Activated CD8-positive, alpha-beta memory T cell treated with anti-CD3 and anti-CD28 coated beads, Interleukin-2, amount 50 U/mL, for 24 hours (primary cell): Measurements from ENCODE around the gene MACROD2.
"Not testable (repeated sequence)": the region's sequence is repeated elsewhere in the genome, so short reads cannot be mapped to it uniquely, and the experiment has no call there.

ENCODE experiments used
- DNase-seq: peaks from one replicate; pipeline ENCODE4 v3.0.0-alpha.2; 2020; ENCODE audit errors: extremely low read depth

Gene MACROD2

GRCh38 chr20:15806105-15806504 is 1810.8 kb downstream of the MACROD2 start:
- DNase-seq: no peak

DNA sequence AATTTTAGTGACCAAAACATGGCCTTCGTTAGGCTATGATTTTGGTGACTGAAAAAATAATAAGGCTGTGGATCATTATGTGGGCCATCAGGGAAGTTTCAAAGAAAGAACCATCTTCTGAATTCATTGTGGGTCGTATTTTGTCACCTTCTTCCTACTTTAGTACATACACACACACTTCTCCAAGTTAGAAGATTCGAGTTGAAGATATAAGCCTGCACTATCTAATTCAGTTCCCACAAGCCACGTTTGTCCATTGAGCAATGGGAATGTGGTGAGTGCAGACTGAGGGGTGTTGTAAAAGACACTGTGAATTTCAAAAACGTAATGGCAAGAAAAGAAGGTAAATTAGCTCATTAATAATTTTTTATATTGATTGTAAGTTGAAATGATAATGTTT is 1812.0 kb downstream of the MACROD2 start:
- DNase-seq: no peak

- not testable (repeated sequence) for DNase-seq
These were observed 1812.5 kb downstream of the MACROD2 start for GRCh38 chr20:15807771-15808170.

DNA sequence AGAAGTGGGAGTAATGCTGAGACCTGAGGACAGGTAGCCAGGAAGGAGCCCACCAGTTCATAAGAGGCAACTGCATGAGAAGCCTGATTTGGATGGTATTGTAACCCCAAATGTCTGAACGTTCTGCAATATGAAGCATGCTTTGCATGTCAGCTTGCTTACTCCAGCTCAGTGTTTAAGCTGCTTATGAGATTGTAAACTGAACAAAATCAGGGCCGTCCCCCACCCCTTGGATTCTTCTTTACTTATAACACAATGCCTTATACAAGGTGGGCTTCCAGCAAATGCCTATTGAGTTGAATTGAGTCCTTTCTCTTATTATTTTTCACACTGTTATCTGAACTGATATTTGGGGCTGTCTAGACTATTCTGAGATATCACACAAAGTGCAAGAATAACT is 1816.6 kb downstream of the MACROD2 start:
- DNase-seq: no peak

DNA sequence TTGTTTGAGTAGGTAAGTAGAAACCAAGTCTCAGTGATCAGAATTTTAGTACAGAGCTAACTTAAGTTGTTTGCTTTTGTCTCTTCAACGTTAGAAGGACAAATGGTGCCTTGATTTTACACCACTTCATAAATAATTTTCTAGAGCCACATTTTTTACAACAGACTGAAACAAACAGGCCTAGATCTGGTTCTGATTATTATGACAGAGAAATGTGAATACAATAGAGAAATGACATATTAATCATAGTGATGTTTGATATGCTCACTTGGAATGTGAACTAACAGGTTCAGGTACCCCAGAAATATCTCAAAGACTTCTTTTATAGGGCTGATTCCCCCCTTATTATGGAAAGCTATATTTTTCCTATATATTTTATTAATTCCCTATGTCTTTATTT is 1817.4 kb downstream of the MACROD2 start:
- DNase-seq: no peak

DNA sequence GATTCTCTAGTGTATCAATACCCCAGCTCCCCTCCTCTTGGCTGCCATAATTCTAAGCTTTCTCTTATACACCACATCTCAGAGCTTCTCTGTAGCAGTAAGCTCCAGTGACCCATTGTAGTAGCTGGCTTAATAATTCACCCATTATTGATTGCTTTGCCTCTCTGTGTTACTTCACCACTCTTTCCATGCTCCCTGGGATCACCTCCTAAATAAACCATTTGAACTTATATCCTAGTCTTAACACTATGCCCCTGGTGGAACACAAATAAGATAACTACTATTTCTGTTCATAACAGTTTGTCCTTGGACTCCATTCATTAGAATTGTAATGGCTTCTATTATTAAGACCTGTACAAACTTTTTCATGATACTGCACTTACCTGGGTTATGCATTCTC is 1819.0 kb downstream of the MACROD2 start:
- no peak for DNase-seq

GRCh38 chr20:15814911-15815310 is 1819.6 kb downstream of the MACROD2 start:
- no peak for DNase-seq

- DNase-seq: no peak
These were observed 1822.0 kb downstream of the MACROD2 start for GRCh38 chr20:15817351-15817750.

GRCh38 chr20:15818651-15819071 is 1823.3 kb downstream of the MACROD2 start:
- DNase-seq: no peak

DNA sequence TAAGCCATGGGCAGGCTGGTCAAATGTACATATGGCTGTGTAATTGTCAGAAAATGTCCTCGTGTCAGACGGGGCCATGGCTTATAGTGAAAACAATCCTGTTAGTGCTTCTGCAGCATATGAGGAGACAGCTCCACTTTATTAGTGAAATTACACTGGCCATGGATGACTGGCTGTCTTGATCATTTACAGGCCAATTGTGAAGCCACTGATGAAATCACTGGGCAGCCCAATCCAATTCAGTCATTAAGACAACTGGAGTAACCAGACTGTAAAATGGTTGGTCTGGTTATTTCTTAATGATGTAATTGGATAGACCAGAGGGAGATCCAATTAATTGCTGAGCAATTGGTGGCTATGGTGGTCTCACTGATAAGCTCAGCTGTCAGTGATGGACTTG is 1828.4 kb downstream of the MACROD2 start:
- no peak for DNase-seq

DNA sequence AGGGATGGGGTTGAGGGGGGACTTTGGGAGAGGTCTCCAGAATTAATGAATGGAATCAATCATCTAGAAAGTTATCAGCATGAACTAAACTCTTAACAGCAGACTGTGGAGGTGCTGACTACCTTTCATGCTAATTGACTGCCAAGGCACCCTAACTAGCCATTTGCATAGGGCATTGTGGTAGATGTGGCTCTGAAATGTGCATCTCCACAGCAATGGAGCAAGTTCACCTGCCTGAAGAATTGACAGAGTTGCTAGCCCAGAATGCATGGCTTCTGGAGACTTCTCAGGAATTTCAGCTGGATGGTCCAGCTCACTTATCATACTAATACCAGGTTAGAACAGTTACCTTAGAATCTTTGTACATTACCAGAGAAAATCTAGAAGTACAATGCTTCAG is 1832.3 kb downstream of the MACROD2 start:
- DNase-seq: no peak

GRCh38 chr20:15831201-15831600 is 1835.9 kb downstream of the MACROD2 start:
- DNase-seq: no peak

DNA sequence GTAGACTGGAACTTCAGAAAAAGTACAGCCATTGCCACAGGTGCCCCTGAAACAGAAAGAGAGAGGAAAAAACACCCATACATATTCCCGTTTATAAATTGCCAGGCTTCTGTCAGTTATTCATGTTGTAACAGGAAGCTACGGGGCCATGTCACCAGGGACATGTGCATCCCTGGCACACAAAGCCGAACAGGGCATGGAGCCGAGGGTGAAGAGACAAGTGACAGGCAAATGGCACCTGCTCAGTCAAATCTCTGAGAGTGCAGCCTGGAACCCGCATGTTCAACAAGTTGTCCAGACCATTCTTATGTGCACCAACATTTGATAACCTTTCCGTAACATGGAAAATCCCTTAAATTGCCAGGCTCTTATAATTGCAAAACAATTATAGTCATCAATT is 1837.2 kb downstream of the MACROD2 start:
- no peak for DNase-seq

- DNase-seq: no peak
These were observed 1839.5 kb downstream of the MACROD2 start for GRCh38 chr20:15834857-15835256.

DNA sequence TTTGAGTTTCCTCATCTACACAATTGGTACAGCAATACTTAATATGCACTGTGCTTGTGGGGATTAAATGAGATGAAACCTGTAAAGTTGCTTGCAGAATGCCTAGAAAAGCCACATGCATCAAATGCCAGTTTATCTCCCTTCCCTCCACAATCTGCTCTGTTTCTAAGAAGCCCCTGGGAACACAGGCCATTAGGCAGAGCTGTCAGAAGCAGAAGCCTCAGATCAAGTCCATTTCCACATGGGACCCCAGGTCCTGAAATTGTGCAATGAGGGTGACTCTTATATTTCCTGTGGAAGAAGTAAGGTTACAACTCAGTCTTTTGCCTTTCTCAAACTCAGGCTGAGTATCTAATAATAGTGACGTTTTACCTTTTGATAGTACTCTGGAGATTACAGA is 1840.5 kb downstream of the MACROD2 start:
- DNase-seq: no peak

GRCh38 chr20:15836634-15837033 is 1841.3 kb downstream of the MACROD2 start:
- no peak for DNase-seq

DNA sequence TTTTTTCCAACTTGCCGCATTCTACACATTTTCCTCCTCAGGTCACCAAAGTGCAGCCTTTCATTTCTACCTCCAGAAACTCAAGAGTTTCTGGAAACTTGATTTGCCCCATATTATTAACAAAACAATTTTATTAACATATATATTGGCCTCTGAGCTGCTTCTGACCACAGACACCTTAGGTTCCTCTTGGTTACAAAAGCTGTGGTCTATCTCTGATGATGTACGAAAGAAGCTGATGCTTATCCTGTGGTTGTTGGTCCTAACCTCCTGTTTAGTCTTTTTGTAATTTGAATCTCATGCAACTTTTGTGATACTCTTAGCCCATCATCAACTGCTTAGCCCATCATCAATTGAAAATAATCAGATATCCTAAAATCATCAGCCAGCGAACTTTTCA is 1842.2 kb downstream of the MACROD2 start:
- DNase-seq: no peak

DNA sequence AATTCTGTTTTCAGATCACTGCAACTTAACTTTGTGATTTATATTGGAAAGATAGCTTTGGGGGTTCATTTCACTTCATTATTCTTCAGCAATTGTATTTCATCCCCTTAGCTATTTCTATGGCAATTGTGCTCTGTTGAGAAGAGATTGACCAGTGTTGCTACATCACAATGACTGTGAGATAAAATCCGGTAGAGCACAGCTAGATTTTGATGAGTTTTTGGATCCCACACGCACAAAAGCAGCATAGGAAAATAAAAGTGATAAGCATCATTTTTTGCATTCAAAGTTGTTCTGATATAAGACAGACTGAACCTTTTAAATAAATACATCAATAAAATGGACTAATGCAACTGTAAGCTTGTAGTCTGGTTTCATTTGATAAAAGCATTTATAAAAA is 1843.2 kb downstream of the MACROD2 start:
- no peak for DNase-seq

DNA sequence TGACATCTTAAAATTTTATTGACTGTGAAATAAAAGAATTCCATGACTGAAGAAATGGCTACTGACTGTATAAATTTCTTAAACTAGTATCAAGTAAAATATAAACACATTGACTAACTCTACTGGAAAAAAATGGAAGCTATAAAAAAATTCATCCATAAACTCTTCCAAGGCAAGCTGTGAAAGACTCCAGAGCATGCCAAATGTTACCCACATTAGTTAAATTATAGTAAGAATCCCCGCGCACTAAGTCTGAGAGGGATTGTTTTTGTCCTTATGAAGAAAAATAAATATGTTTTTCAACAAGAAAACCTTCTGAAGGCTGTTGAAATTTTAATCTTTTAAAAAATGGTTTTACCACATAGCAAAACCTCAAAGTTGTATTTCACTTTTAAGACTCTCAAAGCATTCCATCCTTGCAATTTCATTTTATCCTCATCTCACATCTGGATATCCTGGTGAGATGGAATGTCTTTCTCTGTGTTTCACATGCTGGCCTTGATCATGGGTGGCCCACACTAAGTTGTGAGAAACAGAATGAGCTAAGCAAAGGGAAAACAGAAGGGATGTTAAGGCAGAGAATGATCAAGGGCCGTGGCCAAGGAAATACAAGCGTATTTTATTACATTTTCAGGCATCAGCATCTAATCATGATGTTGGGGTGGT is 1845.5 kb downstream of the MACROD2 start:
- no peak for DNase-seq

DNA sequence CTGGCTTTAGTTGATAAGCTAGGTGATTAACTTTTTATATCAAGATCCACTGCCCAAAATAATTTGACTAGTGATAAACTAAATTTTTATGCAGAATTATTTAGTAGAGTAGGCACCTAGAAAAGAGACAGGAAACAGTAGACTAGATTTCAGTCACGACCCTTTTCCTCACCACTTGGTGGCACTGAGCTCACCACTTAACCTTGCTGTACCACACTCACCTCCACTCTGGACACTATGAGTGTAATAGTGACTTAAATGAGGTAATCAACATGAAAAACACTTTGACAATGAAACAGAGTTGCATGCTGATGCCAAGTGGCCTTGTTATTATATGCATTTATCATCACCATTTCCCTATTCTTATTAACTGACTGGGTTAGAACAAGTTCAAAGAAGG is 1847.6 kb downstream of the MACROD2 start:
- DNase-seq: no peak

GRCh38 chr20:15843777-15844176 is 1848.5 kb downstream of the MACROD2 start:
- DNase-seq: no peak

- DNase-seq: no peak
These were observed 1852.0 kb downstream of the MACROD2 start for GRCh38 chr20:15847196-15847784.

- no peak for DNase-seq
These were observed 1852.8 kb downstream of the MACROD2 start for GRCh38 chr20:15848126-15848525.
